GM20000 (cell line): ENCODE results near the gene TP63.

Source experiments
- DNase-seq: peaks from one replicate; pipeline ENCODE4 v3.0.0; 2012; ENCODE audit warnings: low spot score
- CTCF ChIP-seq: IDR thresholded peaks from 2 replicates; pipeline ENCODE4 v1.5.1; 2012; ENCODE audit warnings: mild to moderate bottlenecking, control low read depth; ENCODE audit errors: extremely low read depth, missing control alignments

Gene TP63

GRCh38 chr3:189909573-189909972 is 278.4 kb downstream of the TP63 start:
- no peak for TF ChIP-seq CTCF
- DNase-seq: no peak

- TF ChIP-seq CTCF: no peak
- no peak for DNase-seq
Observed at GRCh38 chr3:189911001-189911400, 279.8 kb downstream of the TP63 start.

- DNase-seq: no peak
- no peak for TF ChIP-seq CTCF
Observed at GRCh38 chr3:189914799-189915198, 283.6 kb downstream of the TP63 start.

GRCh38 chr3:189921770-189922169 is 290.6 kb downstream of the TP63 start:
- TF ChIP-seq CTCF: no peak
- DNase-seq: no peak

- TF ChIP-seq CTCF: no peak
- no peak for DNase-seq
Observed at GRCh38 chr3:189927975-189928895, 297.0 kb downstream of the TP63 start.

- DNase-seq: no peak
- TF ChIP-seq CTCF: no peak
Observed at GRCh38 chr3:189936201-189936945, 305.2 kb downstream of the TP63 start.
